Neural cell (in vitro differentiated cells): ENCODE results near the gene AGPAT2.

ENCODE experiments used
- EP300 ChIP-seq: fragments of 450-650 bp; conservative IDR thresholded peaks from 2 replicates; pipeline ENCODE4 v1.6.1; 2014; ENCODE audit warnings: antibody characterized with exemption, mild to moderate bottlenecking, moderate library complexity; ENCODE audit not compliant: poor library complexity, severe bottlenecking
- MXI1 ChIP-seq: fragments of 450-650 bp; conservative IDR thresholded peaks from 2 replicates; pipeline ENCODE4 v1.6.1; 2014; ENCODE audit warnings: antibody characterized with exemption, mild to moderate bottlenecking; ENCODE audit not compliant: poor library complexity, severe bottlenecking
- POLR2AphosphoS5 ChIP-seq: IDR thresholded peaks from 2 replicates; pipeline ENCODE4 v1.6.1; 2012
- SMC3 ChIP-seq: fragments of 450-650 bp; conservative IDR thresholded peaks from 2 replicates; pipeline ENCODE4 v1.6.1; 2014; ENCODE audit warnings: antibody characterized with exemption, mild to moderate bottlenecking, moderate library complexity; ENCODE audit not compliant: poor library complexity
- TF ChIP-seq, protein P1 (sequence below): IDR thresholded peaks from 2 replicates; pipeline ENCODE4 v1.6.1; 2012; ENCODE audit warnings: borderline replicate concordance
- TF ChIP-seq, protein P2 (sequence below): fragments of 450-650 bp; IDR thresholded peaks from 2 replicates; pipeline ENCODE4 v1.5.1; 2014; ENCODE audit warnings: antibody characterized with exemption, mild to moderate bottlenecking, moderate library complexity; ENCODE audit not compliant: poor library complexity, severe bottlenecking

DNA sequence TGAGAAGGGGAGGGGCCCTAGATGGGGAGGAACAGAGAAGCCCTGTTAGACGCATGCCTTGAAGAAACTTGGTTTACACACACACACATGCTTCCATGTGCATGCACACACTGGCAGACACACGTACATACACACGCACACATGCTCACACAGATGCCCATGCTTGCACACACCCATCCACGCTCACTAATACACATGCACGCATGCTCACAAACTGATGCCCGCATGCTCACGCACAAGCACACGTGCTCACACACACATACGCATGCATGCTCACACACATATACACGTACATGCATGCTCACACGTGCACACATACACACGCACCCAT lies 56.6 kb downstream of the AGPAT2 start:
- TF ChIP-seq EP300 (no peak), SMC3 (no peak), MXI1 (no peak), POLR2AphosphoS5 (no peak)
- TF ChIP-seq, protein P1, sequence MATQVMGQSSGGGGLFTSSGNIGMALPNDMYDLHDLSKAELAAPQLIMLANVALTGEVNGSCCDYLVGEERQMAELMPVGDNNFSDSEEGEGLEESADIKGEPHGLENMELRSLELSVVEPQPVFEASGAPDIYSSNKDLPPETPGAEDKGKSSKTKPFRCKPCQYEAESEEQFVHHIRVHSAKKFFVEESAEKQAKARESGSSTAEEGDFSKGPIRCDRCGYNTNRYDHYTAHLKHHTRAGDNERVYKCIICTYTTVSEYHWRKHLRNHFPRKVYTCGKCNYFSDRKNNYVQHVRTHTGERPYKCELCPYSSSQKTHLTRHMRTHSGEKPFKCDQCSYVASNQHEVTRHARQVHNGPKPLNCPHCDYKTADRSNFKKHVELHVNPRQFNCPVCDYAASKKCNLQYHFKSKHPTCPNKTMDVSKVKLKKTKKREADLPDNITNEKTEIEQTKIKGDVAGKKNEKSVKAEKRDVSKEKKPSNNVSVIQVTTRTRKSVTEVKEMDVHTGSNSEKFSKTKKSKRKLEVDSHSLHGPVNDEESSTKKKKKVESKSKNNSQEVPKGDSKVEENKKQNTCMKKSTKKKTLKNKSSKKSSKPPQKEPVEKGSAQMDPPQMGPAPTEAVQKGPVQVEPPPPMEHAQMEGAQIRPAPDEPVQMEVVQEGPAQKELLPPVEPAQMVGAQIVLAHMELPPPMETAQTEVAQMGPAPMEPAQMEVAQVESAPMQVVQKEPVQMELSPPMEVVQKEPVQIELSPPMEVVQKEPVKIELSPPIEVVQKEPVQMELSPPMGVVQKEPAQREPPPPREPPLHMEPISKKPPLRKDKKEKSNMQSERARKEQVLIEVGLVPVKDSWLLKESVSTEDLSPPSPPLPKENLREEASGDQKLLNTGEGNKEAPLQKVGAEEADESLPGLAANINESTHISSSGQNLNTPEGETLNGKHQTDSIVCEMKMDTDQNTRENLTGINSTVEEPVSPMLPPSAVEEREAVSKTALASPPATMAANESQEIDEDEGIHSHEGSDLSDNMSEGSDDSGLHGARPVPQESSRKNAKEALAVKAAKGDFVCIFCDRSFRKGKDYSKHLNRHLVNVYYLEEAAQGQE, result no peak
- TF ChIP-seq, protein P2, sequence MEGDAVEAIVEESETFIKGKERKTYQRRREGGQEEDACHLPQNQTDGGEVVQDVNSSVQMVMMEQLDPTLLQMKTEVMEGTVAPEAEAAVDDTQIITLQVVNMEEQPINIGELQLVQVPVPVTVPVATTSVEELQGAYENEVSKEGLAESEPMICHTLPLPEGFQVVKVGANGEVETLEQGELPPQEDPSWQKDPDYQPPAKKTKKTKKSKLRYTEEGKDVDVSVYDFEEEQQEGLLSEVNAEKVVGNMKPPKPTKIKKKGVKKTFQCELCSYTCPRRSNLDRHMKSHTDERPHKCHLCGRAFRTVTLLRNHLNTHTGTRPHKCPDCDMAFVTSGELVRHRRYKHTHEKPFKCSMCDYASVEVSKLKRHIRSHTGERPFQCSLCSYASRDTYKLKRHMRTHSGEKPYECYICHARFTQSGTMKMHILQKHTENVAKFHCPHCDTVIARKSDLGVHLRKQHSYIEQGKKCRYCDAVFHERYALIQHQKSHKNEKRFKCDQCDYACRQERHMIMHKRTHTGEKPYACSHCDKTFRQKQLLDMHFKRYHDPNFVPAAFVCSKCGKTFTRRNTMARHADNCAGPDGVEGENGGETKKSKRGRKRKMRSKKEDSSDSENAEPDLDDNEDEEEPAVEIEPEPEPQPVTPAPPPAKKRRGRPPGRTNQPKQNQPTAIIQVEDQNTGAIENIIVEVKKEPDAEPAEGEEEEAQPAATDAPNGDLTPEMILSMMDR, result no peak
